ENCODE results near the gene FERMT2. TPM values are rescaled to one million over a fixed set of nuclear protein-coding genes. Genes with fewer than 3 reads are reported as not detected.

The FERMT2 gene
- total and polyA plus RNA-seq, 2 experiments from 2014 or later = 108 to 148 TPM

DNA sequence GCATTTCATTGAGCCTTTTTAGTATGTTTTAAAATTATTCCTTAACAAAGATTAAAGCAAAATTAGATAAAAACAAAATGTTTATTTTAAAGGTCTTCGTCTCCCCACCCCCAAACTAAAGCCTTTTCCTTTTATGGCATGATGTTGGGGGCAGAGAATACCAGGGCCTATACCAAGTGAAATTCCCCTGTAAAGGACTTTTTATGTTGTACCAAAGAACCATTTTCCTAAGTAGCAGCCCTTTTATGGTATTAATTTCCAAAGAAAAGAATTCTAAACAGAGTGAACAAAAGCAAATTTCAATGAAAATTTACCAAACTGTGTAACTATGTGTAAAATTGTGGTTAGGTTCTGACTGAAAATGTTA, 87.5 kb downstream of the FERMT2 start:
- no peak overlapping the region for H2AFZ ChIP-seq
- ATAC-seq (no peak), DNase-seq (ENCODE audit: low spot score) (no peak)
- TF ChIP-seq ZNF331 (CRISPR knock-in tag; IDR thresholded peaks at IDR 0.05; ENCODE audit: low read depth) = no peak
- no peak for TF ChIP-seq NANOG (IDR thresholded peaks at IDR 0.05; ENCODE audit: borderline replicate concordance)
- TF ChIP-seq, protein P1, sequence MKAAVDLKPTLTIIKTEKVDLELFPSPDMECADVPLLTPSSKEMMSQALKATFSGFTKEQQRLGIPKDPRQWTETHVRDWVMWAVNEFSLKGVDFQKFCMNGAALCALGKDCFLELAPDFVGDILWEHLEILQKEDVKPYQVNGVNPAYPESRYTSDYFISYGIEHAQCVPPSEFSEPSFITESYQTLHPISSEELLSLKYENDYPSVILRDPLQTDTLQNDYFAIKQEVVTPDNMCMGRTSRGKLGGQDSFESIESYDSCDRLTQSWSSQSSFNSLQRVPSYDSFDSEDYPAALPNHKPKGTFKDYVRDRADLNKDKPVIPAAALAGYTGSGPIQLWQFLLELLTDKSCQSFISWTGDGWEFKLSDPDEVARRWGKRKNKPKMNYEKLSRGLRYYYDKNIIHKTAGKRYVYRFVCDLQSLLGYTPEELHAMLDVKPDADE (IDR thresholded peaks at IDR 0.05) = no peak
- TF ChIP-seq, protein P2, sequence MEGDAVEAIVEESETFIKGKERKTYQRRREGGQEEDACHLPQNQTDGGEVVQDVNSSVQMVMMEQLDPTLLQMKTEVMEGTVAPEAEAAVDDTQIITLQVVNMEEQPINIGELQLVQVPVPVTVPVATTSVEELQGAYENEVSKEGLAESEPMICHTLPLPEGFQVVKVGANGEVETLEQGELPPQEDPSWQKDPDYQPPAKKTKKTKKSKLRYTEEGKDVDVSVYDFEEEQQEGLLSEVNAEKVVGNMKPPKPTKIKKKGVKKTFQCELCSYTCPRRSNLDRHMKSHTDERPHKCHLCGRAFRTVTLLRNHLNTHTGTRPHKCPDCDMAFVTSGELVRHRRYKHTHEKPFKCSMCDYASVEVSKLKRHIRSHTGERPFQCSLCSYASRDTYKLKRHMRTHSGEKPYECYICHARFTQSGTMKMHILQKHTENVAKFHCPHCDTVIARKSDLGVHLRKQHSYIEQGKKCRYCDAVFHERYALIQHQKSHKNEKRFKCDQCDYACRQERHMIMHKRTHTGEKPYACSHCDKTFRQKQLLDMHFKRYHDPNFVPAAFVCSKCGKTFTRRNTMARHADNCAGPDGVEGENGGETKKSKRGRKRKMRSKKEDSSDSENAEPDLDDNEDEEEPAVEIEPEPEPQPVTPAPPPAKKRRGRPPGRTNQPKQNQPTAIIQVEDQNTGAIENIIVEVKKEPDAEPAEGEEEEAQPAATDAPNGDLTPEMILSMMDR (conservative IDR thresholded peaks at IDR 0.05; ENCODE audit: low read depth in 2 of 2) = no peak
- TF ChIP-seq STAT1 (IDR thresholded peaks at IDR 0.05; ENCODE audit: unreplicated experiment) = no peak
- no peak for TF ChIP-seq CREB1 (CRISPR knock-in tag; IDR thresholded peaks at IDR 0.05; ENCODE audit: low read depth)
- no peak for TF ChIP-seq EZH2phosphoT487 (IDR thresholded peaks at IDR 0.05; ENCODE audit: unreplicated experiment)
- TF ChIP-seq EZH2 (IDR thresholded peaks at IDR 0.05; ENCODE audit: low read depth, unreplicated experiment) = no peak
- TF ChIP-seq, protein P3, sequence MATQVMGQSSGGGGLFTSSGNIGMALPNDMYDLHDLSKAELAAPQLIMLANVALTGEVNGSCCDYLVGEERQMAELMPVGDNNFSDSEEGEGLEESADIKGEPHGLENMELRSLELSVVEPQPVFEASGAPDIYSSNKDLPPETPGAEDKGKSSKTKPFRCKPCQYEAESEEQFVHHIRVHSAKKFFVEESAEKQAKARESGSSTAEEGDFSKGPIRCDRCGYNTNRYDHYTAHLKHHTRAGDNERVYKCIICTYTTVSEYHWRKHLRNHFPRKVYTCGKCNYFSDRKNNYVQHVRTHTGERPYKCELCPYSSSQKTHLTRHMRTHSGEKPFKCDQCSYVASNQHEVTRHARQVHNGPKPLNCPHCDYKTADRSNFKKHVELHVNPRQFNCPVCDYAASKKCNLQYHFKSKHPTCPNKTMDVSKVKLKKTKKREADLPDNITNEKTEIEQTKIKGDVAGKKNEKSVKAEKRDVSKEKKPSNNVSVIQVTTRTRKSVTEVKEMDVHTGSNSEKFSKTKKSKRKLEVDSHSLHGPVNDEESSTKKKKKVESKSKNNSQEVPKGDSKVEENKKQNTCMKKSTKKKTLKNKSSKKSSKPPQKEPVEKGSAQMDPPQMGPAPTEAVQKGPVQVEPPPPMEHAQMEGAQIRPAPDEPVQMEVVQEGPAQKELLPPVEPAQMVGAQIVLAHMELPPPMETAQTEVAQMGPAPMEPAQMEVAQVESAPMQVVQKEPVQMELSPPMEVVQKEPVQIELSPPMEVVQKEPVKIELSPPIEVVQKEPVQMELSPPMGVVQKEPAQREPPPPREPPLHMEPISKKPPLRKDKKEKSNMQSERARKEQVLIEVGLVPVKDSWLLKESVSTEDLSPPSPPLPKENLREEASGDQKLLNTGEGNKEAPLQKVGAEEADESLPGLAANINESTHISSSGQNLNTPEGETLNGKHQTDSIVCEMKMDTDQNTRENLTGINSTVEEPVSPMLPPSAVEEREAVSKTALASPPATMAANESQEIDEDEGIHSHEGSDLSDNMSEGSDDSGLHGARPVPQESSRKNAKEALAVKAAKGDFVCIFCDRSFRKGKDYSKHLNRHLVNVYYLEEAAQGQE (IDR thresholded peaks at IDR 0.05; ENCODE audit: unreplicated experiment) = no peak
- no peak for TF ChIP-seq JUNB (IDR thresholded peaks at IDR 0.05; ENCODE audit: unreplicated experiment)
- no peak for TF ChIP-seq POLR2AphosphoS5 (IDR thresholded peaks at IDR 0.05; ENCODE audit: low read depth)
- TF ChIP-seq, protein P4, sequence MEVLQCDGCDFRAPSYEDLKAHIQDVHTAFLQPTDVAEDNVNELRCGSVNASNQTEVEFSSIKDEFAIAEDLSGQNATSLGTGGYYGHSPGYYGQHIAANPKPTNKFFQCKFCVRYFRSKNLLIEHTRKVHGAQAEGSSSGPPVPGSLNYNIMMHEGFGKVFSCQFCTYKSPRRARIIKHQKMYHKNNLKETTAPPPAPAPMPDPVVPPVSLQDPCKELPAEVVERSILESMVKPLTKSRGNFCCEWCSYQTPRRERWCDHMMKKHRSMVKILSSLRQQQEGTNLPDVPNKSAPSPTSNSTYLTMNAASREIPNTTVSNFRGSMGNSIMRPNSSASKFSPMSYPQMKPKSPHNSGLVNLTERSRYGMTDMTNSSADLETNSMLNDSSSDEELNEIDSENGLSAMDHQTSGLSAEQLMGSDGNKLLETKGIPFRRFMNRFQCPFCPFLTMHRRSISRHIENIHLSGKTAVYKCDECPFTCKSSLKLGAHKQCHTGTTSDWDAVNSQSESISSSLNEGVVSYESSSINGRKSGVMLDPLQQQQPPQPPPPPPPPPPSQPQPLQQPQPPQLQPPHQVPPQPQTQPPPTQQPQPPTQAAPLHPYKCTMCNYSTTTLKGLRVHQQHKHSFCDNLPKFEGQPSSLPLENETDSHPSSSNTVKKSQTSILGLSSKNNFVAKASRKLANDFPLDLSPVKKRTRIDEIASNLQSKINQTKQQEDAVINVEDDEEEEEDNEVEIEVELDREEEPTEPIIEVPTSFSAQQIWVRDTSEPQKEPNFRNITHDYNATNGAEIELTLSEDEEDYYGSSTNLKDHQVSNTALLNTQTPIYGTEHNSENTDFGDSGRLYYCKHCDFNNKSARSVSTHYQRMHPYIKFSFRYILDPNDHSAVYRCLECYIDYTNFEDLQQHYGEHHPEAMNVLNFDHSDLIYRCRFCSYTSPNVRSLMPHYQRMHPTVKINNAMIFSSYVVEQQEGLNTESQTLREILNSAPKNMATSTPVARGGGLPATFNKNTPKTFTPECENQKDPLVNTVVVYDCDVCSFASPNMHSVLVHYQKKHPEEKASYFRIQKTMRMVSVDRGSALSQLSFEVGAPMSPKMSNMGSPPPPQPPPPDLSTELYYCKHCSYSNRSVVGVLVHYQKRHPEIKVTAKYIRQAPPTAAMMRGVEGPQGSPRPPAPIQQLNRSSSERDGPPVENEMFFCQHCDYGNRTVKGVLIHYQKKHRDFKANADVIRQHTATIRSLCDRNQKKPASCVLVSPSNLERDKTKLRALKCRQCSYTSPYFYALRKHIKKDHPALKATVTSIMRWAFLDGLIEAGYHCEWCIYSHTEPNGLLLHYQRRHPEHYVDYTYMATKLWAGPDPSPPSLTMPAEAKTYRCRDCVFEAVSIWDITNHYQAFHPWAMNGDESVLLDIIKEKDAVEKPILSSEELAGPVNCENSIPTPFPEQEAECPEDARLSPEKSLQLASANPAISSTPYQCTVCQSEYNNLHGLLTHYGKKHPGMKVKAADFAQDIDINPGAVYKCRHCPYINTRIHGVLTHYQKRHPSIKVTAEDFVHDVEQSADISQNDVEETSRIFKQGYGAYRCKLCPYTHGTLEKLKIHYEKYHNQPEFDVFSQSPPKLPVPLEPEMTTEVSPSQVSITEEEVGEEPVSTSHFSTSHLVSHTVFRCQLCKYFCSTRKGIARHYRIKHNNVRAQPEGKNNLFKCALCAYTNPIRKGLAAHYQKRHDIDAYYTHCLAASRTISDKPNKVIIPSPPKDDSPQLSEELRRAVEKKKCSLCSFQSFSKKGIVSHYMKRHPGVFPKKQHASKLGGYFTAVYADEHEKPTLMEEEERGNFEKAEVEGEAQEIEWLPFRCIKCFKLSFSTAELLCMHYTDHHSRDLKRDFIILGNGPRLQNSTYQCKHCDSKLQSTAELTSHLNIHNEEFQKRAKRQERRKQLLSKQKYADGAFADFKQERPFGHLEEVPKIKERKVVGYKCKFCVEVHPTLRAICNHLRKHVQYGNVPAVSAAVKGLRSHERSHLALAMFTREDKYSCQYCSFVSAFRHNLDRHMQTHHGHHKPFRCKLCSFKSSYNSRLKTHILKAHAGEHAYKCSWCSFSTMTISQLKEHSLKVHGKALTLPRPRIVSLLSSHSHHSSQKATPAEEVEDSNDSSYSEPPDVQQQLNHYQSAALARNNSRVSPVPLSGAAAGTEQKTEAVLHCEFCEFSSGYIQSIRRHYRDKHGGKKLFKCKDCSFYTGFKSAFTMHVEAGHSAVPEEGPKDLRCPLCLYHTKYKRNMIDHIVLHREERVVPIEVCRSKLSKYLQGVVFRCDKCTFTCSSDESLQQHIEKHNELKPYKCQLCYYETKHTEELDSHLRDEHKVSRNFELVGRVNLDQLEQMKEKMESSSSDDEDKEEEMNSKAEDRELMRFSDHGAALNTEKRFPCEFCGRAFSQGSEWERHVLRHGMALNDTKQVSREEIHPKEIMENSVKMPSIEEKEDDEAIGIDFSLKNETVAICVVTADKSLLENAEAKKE (CRISPR knock-in tag; IDR thresholded peaks at IDR 0.05) = no peak
- TF ChIP-seq ZNF114 (CRISPR knock-in tag; IDR thresholded peaks at IDR 0.05) = no peak
- H3K4me3 Mint-ChIP-seq = no peak overlapping the region
- no peaks in the 10 kb centered on the region for H3K27me3 Mint-ChIP-seq (ENCODE audit: insufficient read depth, low read depth, poor library complexity)
- H3K4me2 ChIP-seq = no peak overlapping the region
- no peaks in the 10 kb centered on the region for H4K20me1 ChIP-seq (replicated peaks; ENCODE audit: insufficient read depth)
- H3K9me3 Mint-ChIP-seq = no peaks in the 10 kb centered on the region
- H3K36me3 Mint-ChIP-seq (ENCODE audit: low read depth) = peaks cover 45% of the 10 kb centered on the region
- H3K79me2 ChIP-seq (replicated peaks; ENCODE audit: insufficient read depth) = no peaks in the 10 kb centered on the region
- peaks cover 5% of the 10 kb centered on the region; the same call in 1 of the 3 replicates for H3K4me1 Mint-ChIP-seq
- H3F3A ChIP-seq (replicated peaks; ENCODE audit: low read depth) = no peaks in the 10 kb centered on the region
- peak overlapping the region; percentile 7; the same call in 1 of the 2 replicates for H3K27ac ChIP-seq (ENCODE audit: low read depth)
- no peak overlapping the region for H3K27ac Mint-ChIP-seq
- no peaks in the 10 kb centered on the region for H3K9me2 ChIP-seq (ENCODE audit: insufficient read depth)
- H3K27me3 ChIP-seq (ENCODE audit: insufficient read depth) = no peaks in the 10 kb centered on the region
- no peak overlapping the region for H3K4me3 ChIP-seq
- H3K4me1 ChIP-seq (ENCODE audit: insufficient read depth) = peaks cover 11% of the 10 kb centered on the region; the same call in 1 of the 2 replicates
- peaks cover 15% of the 10 kb centered on the region for H3K36me3 ChIP-seq (ENCODE audit: insufficient read depth)

Measured in GM23338 (cell line).